K562 (cell line): Measurements from ENCODE around the gene SESN3. TPM values are rescaled to one million over a fixed set of nuclear protein-coding genes. Genes with fewer than 3 reads are reported as not detected.
A peak's percentile ranks its signal among the peaks of the same experiment; 100 is the strongest.

Experiments
- CC2D1A ChIP-seq: fragments of 450-650 bp; IDR thresholded peaks from 2 replicates; pipeline ENCODE4 v1.6.1; 2017; ENCODE audit warnings: mild to moderate bottlenecking
- CHAMP1 ChIP-seq: fragments of 450-650 bp; IDR thresholded peaks from 2 replicates; pipeline ENCODE4 v1.6.1; 2016; ENCODE audit warnings: mild to moderate bottlenecking
- CREB1 ChIP-seq, 2 experiments: sonication (generic) in 1 of 2; formaldehyde crosslinking in 1 of 2; IDR thresholded peaks; 2 replicates each; pipeline versions ENCODE4 v1.6.1 to v1.8.0; 2012 to 2022; ENCODE audit warnings: inconsistent platforms in 1 of 2, mild to moderate bottlenecking in 1 of 2, missing genetic modification reagents in 1 of 2, moderate library complexity in 1 of 2
- DMBX1 ChIP-seq: fragments of 250-450 bp; sonication (Bioruptor Pico); IDR thresholded peaks from 2 replicates; pipeline ENCODE4 v1.8.0; 2022; ENCODE audit warnings: inconsistent platforms, mild to moderate bottlenecking, moderate library complexity, borderline replicate concordance
- EHMT2 ChIP-seq: fragments of 450-650 bp; IDR thresholded peaks from 2 replicates; pipeline ENCODE4 v1.6.1; 2018; ENCODE audit warnings: antibody characterized with exemption
- JUND ChIP-seq, 2 experiments: IDR thresholded peaks; 2 replicates in 1 of 2; 3 replicates in 1 of 2; pipeline ENCODE4 v1.6.1; 2011; ENCODE audit warnings: borderline replicate concordance in 2 of 2, low read depth in 2 of 2, low read length in 2 of 2, improper control_type of control experiment in 1 of 2, missing biosample characterization in 1 of 2, missing genetic modification characterization in 1 of 2, missing genetic modification reagents in 1 of 2
- RBFOX2 ChIP-seq: fragments of 200-400 bp; formaldehyde crosslinking; IDR thresholded peaks from 2 replicates; pipeline ENCODE4 v1.6.1; 2017; ENCODE audit warnings: low read depth, mild to moderate bottlenecking, low read length, moderate library complexity
- RBM14 ChIP-seq: fragments of 200-400 bp; formaldehyde crosslinking; IDR thresholded peaks from 2 replicates; pipeline ENCODE4 v1.6.1; 2018; ENCODE audit warnings: low read depth, mild to moderate bottlenecking, low read length, moderate library complexity, borderline replicate concordance; ENCODE audit not compliant: insufficient read depth
- RCOR1 ChIP-seq, 2 experiments: IDR thresholded peaks; 2 replicates each; pipeline ENCODE4 v1.6.1; 2012; ENCODE audit warnings: low read depth in 2 of 2, low read length in 2 of 2, borderline replicate concordance in 1 of 2, improper control_type of control experiment in 1 of 2
- polyA plus RNA-seq, 8 experiments: library from polyadenylated mRNA; depleted of rRNA in 4 of 8; stranded (reverse) in 5 of 8; unstranded in 3 of 8; fragments of >200 nt; fragmentation: Nextera tagmentation in 2 of 8; fragmentation: Illumina TruSeq in 1 of 8; extraction: Ambion mirVana in 2 of 8; extraction: Trizol in 1 of 8; gene quantifications; 2 replicates each; pipeline versions ENCODE4 v1.2.1 to v1.2.3, GENCODE V29; 2011 to 2014; ENCODE audit warnings: inconsistent platforms in 1 of 8, missing spikeins in 1 of 8
- total RNA-seq, 7 experiments: library from RNA; depleted of rRNA in 6 of 7; stranded (reverse); fragments of >200 nt in 6 of 7; fragmentation: Illumina TruSeq in 2 of 7; extraction: Trizol in 2 of 7; gene quantifications; 2 replicates each; pipeline versions ENCODE4 v1.2.1 to v1.2.3, GENCODE V29; 2011 to 2021; ENCODE audit warnings: low replicate concordance in 1 of 7
- TF ChIP-seq, protein P1 (sequence below): sonication (generic); formaldehyde crosslinking; IDR thresholded peaks from 2 replicates; pipeline ENCODE4 v1.8.1; 2023; ENCODE audit warnings: mild to moderate bottlenecking, missing genetic modification reagents
- TF ChIP-seq, protein P2 (sequence below), 2 experiments: fragments of 450-650 bp; IDR thresholded peaks; 2 replicates each; pipeline ENCODE4 v1.6.1; 2018; ENCODE audit warnings: mild to moderate bottlenecking in 2 of 2, low read depth in 1 of 2; ENCODE audit not compliant: partially characterized antibody in 2 of 2
- TF ChIP-seq, protein P3 (sequence below), 3 experiments: IDR thresholded peaks in 2 of 3; conservative IDR thresholded peaks in 1 of 3; 2 replicates each; pipeline ENCODE4 v1.5.1; 2011 to 2012; ENCODE audit warnings: low read length in 3 of 3, mild to moderate bottlenecking in 3 of 3, control low read depth in 2 of 3, improper control_type of control experiment in 1 of 3, inconsistent platforms in 1 of 3, low read depth in 1 of 3, mixed read lengths in 1 of 3, moderate library complexity in 1 of 3; ENCODE audit not compliant: insufficient read depth in 2 of 3

The SESN3 gene
- total and polyA plus RNA-seq, 9 of the 15 experiments (the other 6 are each of a cell fraction or from before 2014, with no cell fraction given) = 0.44 to 2.6 (median 1.5) TPM

- TF ChIP-seq, protein P1, sequence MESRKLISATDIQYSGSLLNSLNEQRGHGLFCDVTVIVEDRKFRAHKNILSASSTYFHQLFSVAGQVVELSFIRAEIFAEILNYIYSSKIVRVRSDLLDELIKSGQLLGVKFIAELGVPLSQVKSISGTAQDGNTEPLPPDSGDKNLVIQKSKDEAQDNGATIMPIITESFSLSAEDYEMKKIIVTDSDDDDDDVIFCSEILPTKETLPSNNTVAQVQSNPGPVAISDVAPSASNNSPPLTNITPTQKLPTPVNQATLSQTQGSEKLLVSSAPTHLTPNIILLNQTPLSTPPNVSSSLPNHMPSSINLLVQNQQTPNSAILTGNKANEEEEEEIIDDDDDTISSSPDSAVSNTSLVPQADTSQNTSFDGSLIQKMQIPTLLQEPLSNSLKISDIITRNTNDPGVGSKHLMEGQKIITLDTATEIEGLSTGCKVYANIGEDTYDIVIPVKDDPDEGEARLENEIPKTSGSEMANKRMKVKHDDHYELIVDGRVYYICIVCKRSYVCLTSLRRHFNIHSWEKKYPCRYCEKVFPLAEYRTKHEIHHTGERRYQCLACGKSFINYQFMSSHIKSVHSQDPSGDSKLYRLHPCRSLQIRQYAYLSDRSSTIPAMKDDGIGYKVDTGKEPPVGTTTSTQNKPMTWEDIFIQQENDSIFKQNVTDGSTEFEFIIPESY (CRISPR knock-in tag) = peak; percentile 99
- TF ChIP-seq, protein P2, sequence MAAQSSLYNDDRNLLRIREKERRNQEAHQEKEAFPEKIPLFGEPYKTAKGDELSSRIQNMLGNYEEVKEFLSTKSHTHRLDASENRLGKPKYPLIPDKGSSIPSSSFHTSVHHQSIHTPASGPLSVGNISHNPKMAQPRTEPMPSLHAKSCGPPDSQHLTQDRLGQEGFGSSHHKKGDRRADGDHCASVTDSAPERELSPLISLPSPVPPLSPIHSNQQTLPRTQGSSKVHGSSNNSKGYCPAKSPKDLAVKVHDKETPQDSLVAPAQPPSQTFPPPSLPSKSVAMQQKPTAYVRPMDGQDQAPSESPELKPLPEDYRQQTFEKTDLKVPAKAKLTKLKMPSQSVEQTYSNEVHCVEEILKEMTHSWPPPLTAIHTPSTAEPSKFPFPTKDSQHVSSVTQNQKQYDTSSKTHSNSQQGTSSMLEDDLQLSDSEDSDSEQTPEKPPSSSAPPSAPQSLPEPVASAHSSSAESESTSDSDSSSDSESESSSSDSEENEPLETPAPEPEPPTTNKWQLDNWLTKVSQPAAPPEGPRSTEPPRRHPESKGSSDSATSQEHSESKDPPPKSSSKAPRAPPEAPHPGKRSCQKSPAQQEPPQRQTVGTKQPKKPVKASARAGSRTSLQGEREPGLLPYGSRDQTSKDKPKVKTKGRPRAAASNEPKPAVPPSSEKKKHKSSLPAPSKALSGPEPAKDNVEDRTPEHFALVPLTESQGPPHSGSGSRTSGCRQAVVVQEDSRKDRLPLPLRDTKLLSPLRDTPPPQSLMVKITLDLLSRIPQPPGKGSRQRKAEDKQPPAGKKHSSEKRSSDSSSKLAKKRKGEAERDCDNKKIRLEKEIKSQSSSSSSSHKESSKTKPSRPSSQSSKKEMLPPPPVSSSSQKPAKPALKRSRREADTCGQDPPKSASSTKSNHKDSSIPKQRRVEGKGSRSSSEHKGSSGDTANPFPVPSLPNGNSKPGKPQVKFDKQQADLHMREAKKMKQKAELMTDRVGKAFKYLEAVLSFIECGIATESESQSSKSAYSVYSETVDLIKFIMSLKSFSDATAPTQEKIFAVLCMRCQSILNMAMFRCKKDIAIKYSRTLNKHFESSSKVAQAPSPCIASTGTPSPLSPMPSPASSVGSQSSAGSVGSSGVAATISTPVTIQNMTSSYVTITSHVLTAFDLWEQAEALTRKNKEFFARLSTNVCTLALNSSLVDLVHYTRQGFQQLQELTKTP (IDR thresholded peaks at IDR 0.05; ENCODE audit: low read depth in 1 of 2, partially characterized antibody in 2 of 2) = no peak
- no peak for TF ChIP-seq CREB1 (IDR thresholded peaks at IDR 0.05)
- 0 out of 2 replicates have a peak, but pooled peaks have one; percentile 50 for TF ChIP-seq CREB1 (CRISPR knock-in tag; IDR thresholded peaks at IDR 0.05)
- TF ChIP-seq EHMT2 = no peak
- TF ChIP-seq RCOR1 (IDR thresholded peaks at IDR 0.05; ENCODE audit: borderline replicate concordance in 1 of 2, low read depth in 2 of 2, low read length in 2 of 2) = no peak
- peak; percentile 77 for TF ChIP-seq CHAMP1
- 0 out of 2 replicates have a peak, but pooled peaks have one; percentile 24 for TF ChIP-seq DMBX1 (CRISPR knock-in tag)
- 0 out of 2 replicates have a peak, but pooled peaks have one; percentile 38 for TF ChIP-seq CC2D1A
- TF ChIP-seq JUND (IDR thresholded peaks at IDR 0.05; ENCODE audit: borderline replicate concordance, low read depth, low read length) = peak; percentile 56
- TF ChIP-seq JUND (tag; IDR thresholded peaks at IDR 0.05; ENCODE audit: borderline replicate concordance, low read depth, low read length) = peak; percentile 39; the same call in 1 of the 3 replicates
- 0 out of 2 replicates have a peak, but pooled peaks have one; percentile 17 for TF ChIP-seq RBFOX2
- TF ChIP-seq, protein P3, sequence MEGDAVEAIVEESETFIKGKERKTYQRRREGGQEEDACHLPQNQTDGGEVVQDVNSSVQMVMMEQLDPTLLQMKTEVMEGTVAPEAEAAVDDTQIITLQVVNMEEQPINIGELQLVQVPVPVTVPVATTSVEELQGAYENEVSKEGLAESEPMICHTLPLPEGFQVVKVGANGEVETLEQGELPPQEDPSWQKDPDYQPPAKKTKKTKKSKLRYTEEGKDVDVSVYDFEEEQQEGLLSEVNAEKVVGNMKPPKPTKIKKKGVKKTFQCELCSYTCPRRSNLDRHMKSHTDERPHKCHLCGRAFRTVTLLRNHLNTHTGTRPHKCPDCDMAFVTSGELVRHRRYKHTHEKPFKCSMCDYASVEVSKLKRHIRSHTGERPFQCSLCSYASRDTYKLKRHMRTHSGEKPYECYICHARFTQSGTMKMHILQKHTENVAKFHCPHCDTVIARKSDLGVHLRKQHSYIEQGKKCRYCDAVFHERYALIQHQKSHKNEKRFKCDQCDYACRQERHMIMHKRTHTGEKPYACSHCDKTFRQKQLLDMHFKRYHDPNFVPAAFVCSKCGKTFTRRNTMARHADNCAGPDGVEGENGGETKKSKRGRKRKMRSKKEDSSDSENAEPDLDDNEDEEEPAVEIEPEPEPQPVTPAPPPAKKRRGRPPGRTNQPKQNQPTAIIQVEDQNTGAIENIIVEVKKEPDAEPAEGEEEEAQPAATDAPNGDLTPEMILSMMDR (IDR thresholded peaks at IDR 0.05 in 2 of 3, conservative IDR thresholded peaks at IDR 0.05 in 1 of 3; ENCODE audit: insufficient read depth in 2 of 3, low read depth in 1 of 3, low read length in 3 of 3) = peak; percentile 80 to 93 (median 85); a peak in 5 of 6 replicates
- 0 out of 2 replicates have a peak, but pooled peaks have one; percentile 35 for TF ChIP-seq RBM14
Observed at GRCh38 chr11:95150956-95151684, 79.9 kb downstream of the SESN3 start (continued).
